Left renal pelvis (tissue), 4 donors: ENCODE measurements around the gene PHKA2. TPM values are rescaled to one million over a fixed set of nuclear protein-coding genes. Genes with fewer than 3 reads are reported as not detected.
"Not testable (repeated sequence)": the region's sequence is repeated elsewhere in the genome, so short reads cannot be mapped to it uniquely, and the experiment has no call there.

Experiments used
- DNase-seq, 4 donors: peaks; one replicate each; pipeline ENCODE4 v3.0.0-alpha.2; 2013; ENCODE audit warnings: low read depth in 4 of 4, low spot score in 3 of 4
- polyA plus RNA-seq, 4 donors: library from polyadenylated mRNA; unstranded; fragments of 120-200 nt; gene quantifications; one replicate each; pipeline ENCODE4 v1.2.1, GENCODE V29; 2013; ENCODE audit not compliant: insufficient read length in 4 of 4

The PHKA2 gene
- 10 to 100 TPM; 35.4 to 86.4 (median 46.9) TPM for polyA plus RNA-seq

- peak in 2 of 4 donors; percentile 20 to 39 for DNase-seq
These were observed at the start of gene PHKA2 for GRCh38 chrX:18983666-18984380. Gene PHKA2, minus strand, starts transcription at chrX:18984114. Its CDS starts 182 bp downstream, at chrX:18983932.

GRCh38 chrX:19030805-19031204 is 46.9 kb upstream of the PHKA2 start:
- no peak for DNase-seq

GRCh38 chrX:19028560-19028959 is 44.6 kb upstream of the PHKA2 start:
- DNase-seq: no peak

- no peak for DNase-seq
These were observed 40.5 kb upstream of the PHKA2 start for GRCh38 chrX:19024366-19024765.

- DNase-seq: no peak
These were observed 36.1 kb upstream of the PHKA2 start for GRCh38 chrX:19019996-19020395.

- DNase-seq: peak in 1 of 4 donors; percentile 9
These were observed 33.4 kb upstream of the PHKA2 start for GRCh38 chrX:19017271-19017670.

GRCh38 chrX:19016614-19017013 is 32.7 kb upstream of the PHKA2 start:
- not testable (repeated sequence) for DNase-seq

- no peak for DNase-seq
These were observed 24.0 kb upstream of the PHKA2 start for GRCh38 chrX:19007868-19008267.

- no peak for DNase-seq
These were observed 23.1 kb upstream of the PHKA2 start for GRCh38 chrX:19007011-19007410.

GRCh38 chrX:19005909-19006308 is 22.0 kb upstream of the PHKA2 start:
- DNase-seq: no peak

GRCh38 chrX:19003756-19004155 is 19.8 kb upstream of the PHKA2 start:
- DNase-seq: no peak

GRCh38 chrX:18998653-18999052 is 14.7 kb upstream of the PHKA2 start:
- DNase-seq: no peak

- no peak for DNase-seq
These were observed 14.0 kb upstream of the PHKA2 start for GRCh38 chrX:18997916-18998315.

GRCh38 chrX:18996536-18996935 is 12.6 kb upstream of the PHKA2 start:
- DNase-seq: no peak

- no peak for DNase-seq
These were observed 11.3 kb upstream of the PHKA2 start for GRCh38 chrX:18995221-18995620.

GRCh38 chrX:18994713-18995112 is 10.8 kb upstream of the PHKA2 start:
- DNase-seq: no peak

GRCh38 chrX:18992829-18993228 is 8.9 kb upstream of the PHKA2 start:
- no peak for DNase-seq

GRCh38 chrX:18985186-18985435 is 1.2 kb upstream of the PHKA2 start:
- no peak for DNase-seq

- DNase-seq: peak; percentile 52 to 60 (median 56)
These were observed 669 bp upstream of the PHKA2 start for GRCh38 chrX:18984381-18985185.

GRCh38 chrX:18981124-18981807 is 2.6 kb downstream of the PHKA2 start:
- no peak for DNase-seq

- DNase-seq: not testable (repeated sequence)
These were observed 3.7 kb downstream of the PHKA2 start for GRCh38 chrX:18980262-18980661.

GRCh38 chrX:18974993-18975392 is 8.9 kb downstream of the PHKA2 start:
- no peak for DNase-seq
